ENCODE results near the gene KAT2A.
A peak's percentile ranks its signal among the peaks of the same experiment; 100 is the strongest.

KAT2A gene

GRCh38 chr17:42094375-42095069 is 26.6 kb downstream of the KAT2A start:
- no peak for DNase-seq (ENCODE audit: low read depth in 2 of 2)

GRCh38 chr17:42092939-42093338 is 28.2 kb downstream of the KAT2A start:
- DNase-seq (ENCODE audit: low read depth in 2 of 2) = no peak

GRCh38 chr17:42090964-42091790 is 30.0 kb downstream of the KAT2A start:
- no peak for DNase-seq (ENCODE audit: low read depth in 2 of 2)

GRCh38 chr17:42088736-42089135 is 32.4 kb downstream of the KAT2A start:
- DNase-seq (ENCODE audit: low read depth in 2 of 2) = no peak

- no peak for DNase-seq (ENCODE audit: low read depth in 2 of 2)
Observed at GRCh38 chr17:42087736-42088705, 33.1 kb downstream of the KAT2A start.

- DNase-seq (ENCODE audit: low read depth in 2 of 2) = no peak
Observed at GRCh38 chr17:42087042-42087701, 34.0 kb downstream of the KAT2A start.

GRCh38 chr17:42081516-42082129 is 39.5 kb downstream of the KAT2A start:
- DNase-seq (ENCODE audit: low read depth in 2 of 2) = no peak

GRCh38 chr17:42079541-42079940 is 41.6 kb downstream of the KAT2A start:
- DNase-seq (ENCODE audit: low read depth in 2 of 2) = no peak

- no peak for DNase-seq (ENCODE audit: low read depth in 2 of 2)
Observed at GRCh38 chr17:42078396-42079043, 42.6 kb downstream of the KAT2A start.

GRCh38 chr17:42077755-42078154 is 43.4 kb downstream of the KAT2A start:
- no peak for DNase-seq (ENCODE audit: low read depth in 2 of 2)

- no peak for DNase-seq (ENCODE audit: low read depth in 2 of 2)
Observed at GRCh38 chr17:42076797-42077559, 44.2 kb downstream of the KAT2A start.

GRCh38 chr17:42075789-42076188 is 45.4 kb downstream of the KAT2A start:
- DNase-seq (ENCODE audit: low read depth in 2 of 2) = no peak

- no peak for DNase-seq (ENCODE audit: low read depth in 2 of 2)
Observed at GRCh38 chr17:42072323-42073187, 48.6 kb downstream of the KAT2A start.

- no peak for DNase-seq (ENCODE audit: low read depth in 2 of 2)
Observed at GRCh38 chr17:42071810-42072209, 49.4 kb downstream of the KAT2A start.

- no peak for DNase-seq (ENCODE audit: low read depth in 2 of 2)
Observed at GRCh38 chr17:42068979-42069378, 52.2 kb downstream of the KAT2A start.

GRCh38 chr17:42067371-42068091 is 53.6 kb downstream of the KAT2A start:
- DNase-seq (ENCODE audit: low read depth in 2 of 2) = peak; percentile 31 to 53

GRCh38 chr17:42065201-42065600 is 56.0 kb downstream of the KAT2A start:
- DNase-seq (ENCODE audit: low read depth in 2 of 2) = no peak

Data from stimulated activated CD8-positive, alpha-beta memory T cell treated with anti-CD3 and anti-CD28 coated beads, Interleukin-7, amount 100 ng/mL, for 1 hour (primary cell).